ENCODE measurements around the gene SYNE1. TPM values are rescaled to one million over a fixed set of nuclear protein-coding genes. Genes with fewer than 3 reads are reported as not detected.

Gene SYNE1
- total RNA-seq, 1 experiment from 2014 or later = 3.0 TPM

GRCh38 chr6:152634773-152635172, 2.4 kb downstream of the SYNE1 start:
- Histone ChIP-seq H2AFZ (ENCODE audit: low read length) (no peak overlapping the region), H2BK12ac (ENCODE audit: insufficient read length, low read depth, low read length) (no peak overlapping the region), H3K27ac (ENCODE audit: insufficient read length, low read depth, low read length) (no peak overlapping the region), H2AK5ac (ENCODE audit: insufficient read length, low read length) (no peak overlapping the region), H2BK15ac (ENCODE audit: low read depth, low read length) (no peak overlapping the region), H3K79me2 (ENCODE audit: insufficient read depth, low read length) (no peaks in the 10 kb centered on the region), H3K79me1 (ENCODE audit: insufficient read depth, low read depth, low read length, poor library complexity, severe bottlenecking) (no peaks in the 10 kb centered on the region), H4K91ac (ENCODE audit: insufficient read length, low read depth, low read length) (no peak overlapping the region), H3K4me2 (ENCODE audit: insufficient read depth, insufficient read length, low read length) (no peak overlapping the region), H4K8ac (replicated peaks; ENCODE audit: insufficient read length, low read depth, low read length) (no peak overlapping the region), H4K5ac (ENCODE audit: insufficient read length, low read depth, low read length) (no peak overlapping the region), H3K18ac (ENCODE audit: insufficient read length, low read depth, low read length) (no peak overlapping the region), H3T11ph (ENCODE audit: low read length) (no peak overlapping the region), H3K23me2 (ENCODE audit: insufficient read length, low read depth, low read length, poor library complexity, severe bottlenecking) (peaks cover 14% of the 10 kb centered on the region), H3K56ac (ENCODE audit: insufficient read length, low read depth, low read length) (no peak overlapping the region), H2BK120ac (ENCODE audit: low read depth, low read length, poor library complexity, severe bottlenecking) (no peak overlapping the region), H3K23ac (ENCODE audit: insufficient read length, low read depth, low read length) (no peak overlapping the region), H2BK20ac (ENCODE audit: low read depth, low read length, poor library complexity, severe bottlenecking) (no peak overlapping the region), H3K4me1 (ENCODE audit: insufficient read depth, low read length) (no peaks in the 10 kb centered on the region; the same call in 1 of the 2 replicates), H4K20me1 (ENCODE audit: control insufficient read depth, insufficient read depth, insufficient read length) (no peaks in the 10 kb centered on the region), H3K4ac (ENCODE audit: low read depth, low read length) (no peak overlapping the region), H2BK5ac (ENCODE audit: insufficient read length, low read length) (no peak overlapping the region), H3K14ac (ENCODE audit: insufficient read depth, low read length) (no peak overlapping the region), H3K27me3 (ENCODE audit: insufficient read depth, low read length) (peaks cover 14% of the 10 kb centered on the region; the same call in 1 of the 2 replicates), H3K9me3 (ENCODE audit: control insufficient read depth, low read depth, low read length) (no peaks in the 10 kb centered on the region), H3K9ac (ENCODE audit: extremely low read depth, insufficient read length, low read length) (no peak overlapping the region)
- peaks cover 52% of the 10 kb centered on the region for H3K27me3 Mint-ChIP-seq (ENCODE audit: low read depth)
- WGBS (ENCODE audit: extremely low coverage, insufficient read length, low lambda C conversion rate) = no CpG with 5 or more reads among the region's 3 CpGs
- H3K4me1 Mint-ChIP-seq = peaks cover 13 to 17% of the 10 kb centered on the region in 2 experiments; a peak in 3 of 4 replicates
- H3K27ac Mint-ChIP-seq = no peak overlapping the region
- H3K36me3 Mint-ChIP-seq (ENCODE audit: insufficient read depth in 1 of 3, low read depth in 3 of 3) = peaks cover 0 to 3% (median 0%) of the 10 kb centered on the region in 3 experiments; a peak in 1 of 7 replicates
- TF ChIP-seq CTCF (conservative IDR thresholded peaks at IDR 0.05) = no peak
- no peaks in the 10 kb centered on the region; a peak in 1 of 5 replicates for H3K9me3 Mint-ChIP-seq
- DNase-seq = no peak
- H3K4me3 Mint-ChIP-seq = no peak overlapping the region; a peak in 1 of 5 replicates
